ENCODE measurements around the gene AIP. TPM values are rescaled to one million over a fixed set of nuclear protein-coding genes. Genes with fewer than 3 reads are reported as not detected.

AIP gene
- total RNA-seq, 1 experiment from 2014 or later, result 171 TPM

GRCh38 chr11:67468056-67468455, 14.8 kb upstream of the AIP start:
- Histone ChIP-seq H3K4me1 (ENCODE audit: insufficient read depth, low read length) (peaks cover 41% of the 10 kb centered on the region), H3K9ac (ENCODE audit: low read length) (peak overlapping the region; percentile 98), H3K27me3 (ENCODE audit: low read length) (no peaks in the 10 kb centered on the region), H3K4me3 (ENCODE audit: low read length) (peak overlapping the region; percentile 85), H3K9me3 (ENCODE audit: low read length) (no peaks in the 10 kb centered on the region), H3K4me2 (ENCODE audit: low read length) (peak overlapping the region; percentile 99), H3K9me2 (replicated peaks; ENCODE audit: low read length) (no peaks in the 10 kb centered on the region), H3K36me3 (ENCODE audit: low read depth, low read length) (no peaks in the 10 kb centered on the region), H4K20me1 (ENCODE audit: low read length) (no peaks in the 10 kb centered on the region), H3F3A (ENCODE audit: low read length, unreplicated experiment) (peaks cover 13% of the 10 kb centered on the region), H3K79me2 (ENCODE audit: low read length) (peaks cover 28% of the 10 kb centered on the region), H2AFZ (ENCODE audit: low read length) (no peak overlapping the region), H3K27ac (ENCODE audit: low read length) (peak overlapping the region; percentile 90)
- CTCF ChIA-PET, result interaction anchor here (0.7 to 2.0 kb wide), 2 partner anchors 67 to 117 kb away, joined by 3 to 15 read pairs; partner anchors contain the start of gene PPP1CA
- intact Hi-C loops (cut with micrococcal nuclease), result loop anchor here (1.0 to 5.0 kb wide), 2 partner anchors 41 to 67 kb away; partner anchors contain the start of genes PPP1CA and RPS6KB2
- DNase-seq, result peak; percentile 97
- POLR2A ChIA-PET (ENCODE audit: unreplicated experiment), result no interaction called here
- no peak for TF ChIP-seq EZH2 (IDR thresholded peaks at IDR 0.05; ENCODE audit: low read length, unreplicated experiment)
- no peak for TF ChIP-seq CTCF (conservative IDR thresholded peaks at IDR 0.05; ENCODE audit: low read depth, low read length)
- no peak for TF ChIP-seq EZH2phosphoT487 (IDR thresholded peaks at IDR 0.05; ENCODE audit: borderline replicate concordance, low read length)
- no TSS peak for BruUV-seq (replicated peaks)
- peak; percentile 9 for ATAC-seq

- H3K4me1 ChIP-seq (ENCODE audit: insufficient read depth, low read length), result peaks cover 38% of the 10 kb centered on the region
- DNase-seq, result no peak
- H3K27me3 ChIP-seq (ENCODE audit: low read length), result no peaks in the 10 kb centered on the region
- H3K79me2 ChIP-seq (ENCODE audit: low read length), result peaks cover 28% of the 10 kb centered on the region
- peak overlapping the region; percentile 59; the same call in 1 of the 2 replicates for H2AFZ ChIP-seq (ENCODE audit: low read length)
- intact Hi-C loops (cut with micrococcal nuclease), result loop anchor here (1.0 to 5.0 kb wide), 2 partner anchors 41 to 67 kb away; partner anchors contain the start of genes PPP1CA and RPS6KB2
- BruUV-seq (replicated peaks), result TSS peak; percentile 22
- H3K9me3 ChIP-seq (ENCODE audit: low read length), result no peaks in the 10 kb centered on the region
- ATAC-seq, result no peak
- H3F3A ChIP-seq (ENCODE audit: low read length, unreplicated experiment), result peaks cover 10% of the 10 kb centered on the region
- H4K20me1 ChIP-seq (ENCODE audit: low read length), result no peaks in the 10 kb centered on the region
- peak overlapping the region; percentile 98 for H3K9ac ChIP-seq (ENCODE audit: low read length)
- peak overlapping the region; percentile 85 for H3K4me3 ChIP-seq (ENCODE audit: low read length)
- TF ChIP-seq EZH2 (IDR thresholded peaks at IDR 0.05; ENCODE audit: low read length, unreplicated experiment), result no peak
- TF ChIP-seq CTCF (conservative IDR thresholded peaks at IDR 0.05; ENCODE audit: low read depth, low read length), result no peak
- TF ChIP-seq EZH2phosphoT487 (IDR thresholded peaks at IDR 0.05; ENCODE audit: borderline replicate concordance, low read length), result no peak
- peak overlapping the region; percentile 99 for H3K4me2 ChIP-seq (ENCODE audit: low read length)
- ChIA-PET CTCF (interaction anchor here (0.7 to 2.0 kb wide), 2 partner anchors 67 to 117 kb away, joined by 3 to 15 read pairs; partner anchors contain the start of gene PPP1CA), POLR2A (ENCODE audit: unreplicated experiment) (no interaction called here)
- no peaks in the 10 kb centered on the region for H3K9me2 ChIP-seq (replicated peaks; ENCODE audit: low read length)
- H3K36me3 ChIP-seq (ENCODE audit: low read depth, low read length), result no peaks in the 10 kb centered on the region
- peak overlapping the region; percentile 90 for H3K27ac ChIP-seq (ENCODE audit: low read length)
These were observed 14.4 kb upstream of the AIP start for GRCh38 chr11:67468456-67468758.

- Histone ChIP-seq H4K20me1 (ENCODE audit: low read length) (no peaks in the 10 kb centered on the region), H3K27me3 (ENCODE audit: low read length) (no peaks in the 10 kb centered on the region), H3K27ac (ENCODE audit: low read length) (peak within 1 kb of the TSS; percentile 90), H3K79me2 (ENCODE audit: low read length) (peaks cover 24% of the 10 kb centered on the region), H3F3A (ENCODE audit: low read length, unreplicated experiment) (peaks cover 8% of the 10 kb centered on the region), H3K9ac (ENCODE audit: low read length) (peak within 1 kb of the TSS; percentile 98), H3K36me3 (ENCODE audit: low read depth, low read length) (no peaks in the 10 kb centered on the region), H3K4me1 (ENCODE audit: insufficient read depth, low read length) (peaks cover 33% of the 10 kb centered on the region), H3K9me2 (replicated peaks; ENCODE audit: low read length) (no peaks in the 10 kb centered on the region), H2AFZ (ENCODE audit: low read length) (peak within 1 kb of the TSS; percentile 83), H3K4me3 (ENCODE audit: low read length) (peak within 1 kb of the TSS; percentile 85), H3K9me3 (ENCODE audit: low read length) (no peaks in the 10 kb centered on the region), H3K4me2 (ENCODE audit: low read length) (peak within 1 kb of the TSS; percentile 99)
- peak; percentile 65 for ATAC-seq
- ChIA-PET CTCF (interaction anchor here (0.7 to 2.0 kb wide), 2 partner anchors 67 to 118 kb away, joined by 3 to 15 read pairs; partner anchors contain the start of gene PPP1CA), POLR2A (ENCODE audit: unreplicated experiment) (no interaction called here)
- peak; percentile 92 for DNase-seq
- BruUV-seq (replicated peaks), result no TSS peak
- intact Hi-C loops (cut with micrococcal nuclease), result loop anchor here (1.0 to 5.0 kb wide), 3 partner anchors 39 to 68 kb away; partner anchors contain the start of genes CDK2AP2, PPP1CA and RPS6KB2
- no peak for TF ChIP-seq EZH2phosphoT487 (IDR thresholded peaks at IDR 0.05; ENCODE audit: borderline replicate concordance, low read length)
- peak; percentile 65 for TF ChIP-seq CTCF (conservative IDR thresholded peaks at IDR 0.05; ENCODE audit: low read depth, low read length)
- no peak for TF ChIP-seq EZH2 (IDR thresholded peaks at IDR 0.05; ENCODE audit: low read length, unreplicated experiment)
These were observed 13.9 kb upstream of the AIP start, which contains the start of gene TMEM134 for GRCh38 chr11:67468759-67469507. TSS of gene TMEM134 (minus strand) at chr11:67469251. CDS start at chr11:67469192, 59 bp downstream.
